ENCODE data around the gene SEC16A.
"Not testable (repeated sequence)": the region's sequence is repeated elsewhere in the genome, so short reads cannot be mapped to it uniquely, and the experiment has no call there.

Gene SEC16A

GRCh38 chr9:136412962-136413361, 69.9 kb downstream of the SEC16A start:
- TF ChIP-seq FOXP2 (optimal IDR thresholded peaks at IDR 0.05; ENCODE audit: control extremely low read depth, extremely low read length, insufficient read depth) (no peak), EZH2 (IDR thresholded peaks at IDR 0.05) (no peak), POLR2AphosphoS5 (IDR thresholded peaks at IDR 0.05; ENCODE audit: borderline replicate concordance, low read depth, low read length) (no peak)
- H3K9me3 ChIP-seq (ENCODE audit: low read depth, low read length): no peaks in the 10 kb centered on the region
- no peak overlapping the region for H3K27ac ChIP-seq
- no peak for DNase-seq (ENCODE audit: low read depth, low spot score)
- H3K4me3 ChIP-seq: no peak overlapping the region
- H3K36me3 ChIP-seq (ENCODE audit: insufficient read depth, low read length): peaks cover 59% of the 10 kb centered on the region
- no peak overlapping the region for H3K9ac ChIP-seq (ENCODE audit: insufficient read length)

DNA sequence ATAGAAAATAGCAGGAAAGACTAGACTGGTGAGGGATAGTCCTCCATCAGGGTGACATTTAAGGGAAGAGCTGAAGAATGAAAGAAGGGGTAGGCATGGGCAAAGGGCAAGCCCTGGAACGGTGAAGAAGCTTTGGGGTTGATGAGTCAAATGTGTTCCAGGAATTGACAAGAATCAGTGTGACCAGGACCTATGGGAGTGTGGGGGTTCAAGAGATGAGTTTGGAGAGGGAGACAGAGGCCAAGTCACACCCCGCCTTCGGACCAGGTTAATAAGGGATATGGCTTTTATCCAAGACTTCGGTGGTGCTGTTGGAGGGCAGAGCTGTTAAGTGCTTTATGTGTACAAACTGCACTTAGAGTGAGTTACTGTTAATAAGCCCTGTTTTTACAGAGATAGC, 71.5 kb downstream of the SEC16A start:
- TF ChIP-seq EZH2 (IDR thresholded peaks at IDR 0.05) (no peak), FOXP2 (optimal IDR thresholded peaks at IDR 0.05; ENCODE audit: control extremely low read depth, extremely low read length, insufficient read depth) (no peak), POLR2AphosphoS5 (IDR thresholded peaks at IDR 0.05; ENCODE audit: borderline replicate concordance, low read depth, low read length) (no peak)
- Histone ChIP-seq H3K36me3 (ENCODE audit: insufficient read depth, low read length) (peaks cover 60% of the 10 kb centered on the region), H3K9me3 (ENCODE audit: low read depth, low read length) (no peaks in the 10 kb centered on the region), H3K4me3 (peak overlapping the region; percentile 96), H3K9ac (ENCODE audit: insufficient read length) (peak overlapping the region; percentile 96), H3K27ac (no peak overlapping the region)
- no peak for DNase-seq (ENCODE audit: low read depth, low spot score)

- Histone ChIP-seq H3K9me3 (ENCODE audit: low read depth, low read length) (no peaks in the 10 kb centered on the region), H3K27ac (peak within 1 kb of the TSS; percentile 77), H3K4me3 (peak within 1 kb of the TSS; percentile 98), H3K9ac (ENCODE audit: insufficient read length) (peak within 1 kb of the TSS; percentile 96), H3K36me3 (ENCODE audit: insufficient read depth, low read length) (peaks cover 57% of the 10 kb centered on the region)
- peak; percentile 6 for DNase-seq (ENCODE audit: low read depth, low spot score)
- TF ChIP-seq FOXP2 (optimal IDR thresholded peaks at IDR 0.05; ENCODE audit: control extremely low read depth, extremely low read length, insufficient read depth): no peak
- TF ChIP-seq EZH2 (IDR thresholded peaks at IDR 0.05): no peak
- peak; percentile 96 for TF ChIP-seq POLR2AphosphoS5 (IDR thresholded peaks at IDR 0.05; ENCODE audit: borderline replicate concordance, low read depth, low read length)
These were observed 72.1 kb downstream of the SEC16A start, which contains the start of the genes ENTR1 and PMPCA for GRCh38 chr9:136410500-136411287. TSS of gene ENTR1 (minus strand) at chr9:136410614. CDS start at chr9:136410397, 217 bp downstream. TSS of gene PMPCA (plus strand) at chr9:136410658. CDS start at chr9:136410669, 11 bp downstream.

GRCh38 chr9:136409557-136410455, 73.0 kb downstream of the SEC16A start:
- peak overlapping the region; percentile 98 for H3K4me3 ChIP-seq
- H3K36me3 ChIP-seq (ENCODE audit: insufficient read depth, low read length): peaks cover 61% of the 10 kb centered on the region
- TF ChIP-seq POLR2AphosphoS5 (IDR thresholded peaks at IDR 0.05; ENCODE audit: borderline replicate concordance, low read depth, low read length) (no peak; the same call in 1 of the 2 replicates), FOXP2 (optimal IDR thresholded peaks at IDR 0.05; ENCODE audit: control extremely low read depth, extremely low read length, insufficient read depth) (no peak), EZH2 (IDR thresholded peaks at IDR 0.05) (no peak)
- H3K27ac ChIP-seq: peak overlapping the region; percentile 42; the same call in 1 of the 2 replicates
- no peak for DNase-seq (ENCODE audit: low read depth, low spot score)
- H3K9ac ChIP-seq (ENCODE audit: insufficient read length): peak overlapping the region; percentile 95
- H3K9me3 ChIP-seq (ENCODE audit: low read depth, low read length): no peaks in the 10 kb centered on the region

DNA sequence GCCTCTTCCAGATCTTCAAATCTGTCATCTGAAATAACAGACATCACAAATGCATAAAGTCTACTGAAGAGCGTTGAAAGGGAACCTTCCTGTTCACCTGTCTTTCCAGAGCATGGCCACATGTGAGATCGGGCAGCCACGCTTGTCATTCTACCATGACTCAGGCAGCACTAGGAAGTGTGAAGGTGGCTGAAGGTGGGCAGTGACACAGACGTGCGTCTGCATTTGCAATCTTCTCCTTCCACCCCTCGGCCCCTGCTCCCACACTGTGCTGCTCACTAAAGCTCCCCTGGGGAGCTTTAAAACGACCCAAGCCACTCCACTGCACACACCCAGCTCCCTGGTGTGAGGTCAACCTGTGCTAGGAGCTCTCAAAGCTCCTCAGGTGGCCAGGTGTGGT, 74.9 kb downstream of the SEC16A start:
- DNase-seq (ENCODE audit: low read depth, low spot score): no peak
- TF ChIP-seq POLR2AphosphoS5 (IDR thresholded peaks at IDR 0.05; ENCODE audit: borderline replicate concordance, low read depth, low read length) (no peak), EZH2 (IDR thresholded peaks at IDR 0.05) (no peak), FOXP2 (optimal IDR thresholded peaks at IDR 0.05; ENCODE audit: control extremely low read depth, extremely low read length, insufficient read depth) (no peak)
- H3K9ac ChIP-seq (ENCODE audit: insufficient read length): no peak overlapping the region
- H3K36me3 ChIP-seq (ENCODE audit: insufficient read depth, low read length): peaks cover 56% of the 10 kb centered on the region
- no peaks in the 10 kb centered on the region for H3K9me3 ChIP-seq (ENCODE audit: low read depth, low read length)
- H3K27ac ChIP-seq: no peak overlapping the region
- no peak overlapping the region for H3K4me3 ChIP-seq

- not testable (repeated sequence) for H3K9ac ChIP-seq (ENCODE audit: insufficient read length); DNase-seq (ENCODE audit: low read depth, low spot score); H3K27ac ChIP-seq; H3K4me3 ChIP-seq; H3K9me3 ChIP-seq (ENCODE audit: low read depth, low read length)
- H3K36me3 ChIP-seq (ENCODE audit: insufficient read depth, low read length): peaks cover 50% of the 10 kb centered on the region
These were observed 75.8 kb downstream of the SEC16A start for GRCh38 chr9:136407061-136407460.

DNA sequence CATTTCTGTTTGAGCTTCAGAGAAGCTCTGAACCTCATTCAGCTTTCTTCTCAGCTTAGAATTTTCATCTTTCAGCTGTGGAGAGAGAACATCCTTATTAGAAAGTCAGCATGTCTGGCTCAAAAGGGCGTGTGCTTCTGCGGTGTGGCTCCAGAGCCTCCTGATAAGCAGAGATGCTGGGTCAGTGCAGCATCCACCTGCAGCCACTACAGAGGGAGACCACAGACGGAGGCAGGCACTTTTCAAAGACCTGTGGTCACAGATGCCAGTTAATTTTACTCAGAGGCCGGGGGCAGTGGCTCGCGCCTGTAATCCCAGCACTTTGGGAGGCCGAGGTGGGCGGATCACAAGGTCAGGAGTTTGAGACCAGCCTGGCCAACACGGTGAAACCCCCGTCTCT, 76.9 kb downstream of the SEC16A start:
- H3K36me3 ChIP-seq (ENCODE audit: insufficient read depth, low read length): peaks cover 47% of the 10 kb centered on the region
- DNase-seq (ENCODE audit: low read depth, low spot score): not testable (repeated sequence)

DNA sequence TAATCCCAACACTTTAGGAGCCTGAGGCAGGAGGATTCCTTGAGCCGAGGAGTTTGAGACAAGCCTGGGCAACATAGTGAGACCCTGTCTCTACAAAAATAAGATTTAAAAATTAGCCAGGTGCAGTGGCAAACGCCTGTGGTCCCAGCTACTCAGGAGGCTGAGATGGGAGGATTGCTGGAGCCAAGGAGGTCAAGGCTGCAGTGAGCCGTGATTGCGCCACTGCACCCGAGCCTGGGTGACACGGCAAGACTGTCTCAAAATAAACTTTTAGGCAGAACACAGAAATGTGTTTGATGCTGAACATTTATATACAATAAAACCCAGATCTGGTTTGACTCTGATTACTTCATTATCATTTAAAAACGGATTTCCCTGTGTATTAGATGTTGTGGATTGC, 77.4 kb downstream of the SEC16A start:
- no peak overlapping the region for H3K9ac ChIP-seq (ENCODE audit: insufficient read length)
- H3K27ac ChIP-seq: no peak overlapping the region
- H3K36me3 ChIP-seq (ENCODE audit: insufficient read depth, low read length): peaks cover 47% of the 10 kb centered on the region
- no peaks in the 10 kb centered on the region for H3K9me3 ChIP-seq (ENCODE audit: low read depth, low read length)
- no peak overlapping the region for H3K4me3 ChIP-seq
- DNase-seq (ENCODE audit: low read depth, low spot score): no peak
- TF ChIP-seq EZH2 (IDR thresholded peaks at IDR 0.05): no peak
- no peak for TF ChIP-seq FOXP2 (optimal IDR thresholded peaks at IDR 0.05; ENCODE audit: control extremely low read depth, extremely low read length, insufficient read depth)
- TF ChIP-seq POLR2AphosphoS5 (IDR thresholded peaks at IDR 0.05; ENCODE audit: borderline replicate concordance, low read depth, low read length): no peak

More for the DNA sequence above, 76.9 kb downstream of the SEC16A start:
- H3K4me3 ChIP-seq; H3K9ac ChIP-seq (ENCODE audit: insufficient read length); H3K27ac ChIP-seq; H3K9me3 ChIP-seq (ENCODE audit: low read depth, low read length): not testable (repeated sequence)

All from SK-N-MC (cell line).